Stimulated activated CD4-positive, alpha-beta T cell treated with anti-CD3 and anti-CD28 coated beads, TNF-alpha, amount 100 ng/mL, for 24 hours (primary cell): ENCODE data around the gene OR52M1.

ENCODE experiments used
- DNase-seq, 3 experiments: peaks; one replicate each; pipeline ENCODE4 v3.0.0-alpha.2; 2020; ENCODE audit warnings: low read depth in 3 of 3

The OR52M1 gene

GRCh38 chr11:4569075-4569474, 24.1 kb downstream of the OR52M1 start:
- DNase-seq = no peak

- no peak for DNase-seq
Measured at GRCh38 chr11:4576880-4577279, 31.9 kb downstream of the OR52M1 start.

DNA sequence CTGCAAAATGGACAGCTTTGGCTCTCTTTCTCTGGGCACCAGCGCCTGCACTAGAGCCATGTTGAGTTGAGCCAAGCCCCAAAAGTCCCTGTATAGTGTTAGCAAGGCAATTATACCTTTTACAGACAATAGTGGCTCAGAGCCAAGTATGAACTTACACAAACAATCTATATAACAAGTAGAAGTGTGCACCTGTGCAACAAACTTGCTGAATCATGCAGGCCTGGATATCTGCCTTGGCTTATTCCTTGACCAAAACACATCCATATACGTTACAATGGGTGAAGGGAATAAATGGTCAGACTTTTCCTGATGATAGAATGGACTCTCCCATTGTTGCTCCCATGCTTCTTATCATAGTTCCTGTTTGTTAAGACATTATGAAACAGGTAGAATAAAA, 32.8 kb downstream of the OR52M1 start:
- DNase-seq = no peak

DNA sequence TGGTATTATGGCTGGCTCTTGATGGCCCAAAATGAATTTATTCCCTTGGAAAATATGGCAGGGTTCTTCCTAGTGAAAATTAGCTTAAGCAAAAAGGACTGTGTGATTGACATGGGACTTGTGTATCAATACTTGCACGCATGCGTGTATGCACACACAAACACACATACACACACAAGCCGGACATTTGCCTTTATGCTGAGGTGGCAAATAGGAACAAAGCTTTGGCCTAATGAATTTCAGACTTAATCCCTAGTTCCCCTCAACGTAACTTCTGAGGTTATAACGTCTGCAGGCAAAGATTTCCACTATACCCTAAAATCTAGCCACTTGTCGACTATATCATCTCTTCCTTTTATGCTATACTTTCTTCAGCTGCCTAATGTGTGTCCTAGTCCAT, 33.6 kb downstream of the OR52M1 start:
- no peak for DNase-seq

GRCh38 chr11:4580124-4580523, 35.1 kb downstream of the OR52M1 start:
- no peak for DNase-seq

DNA sequence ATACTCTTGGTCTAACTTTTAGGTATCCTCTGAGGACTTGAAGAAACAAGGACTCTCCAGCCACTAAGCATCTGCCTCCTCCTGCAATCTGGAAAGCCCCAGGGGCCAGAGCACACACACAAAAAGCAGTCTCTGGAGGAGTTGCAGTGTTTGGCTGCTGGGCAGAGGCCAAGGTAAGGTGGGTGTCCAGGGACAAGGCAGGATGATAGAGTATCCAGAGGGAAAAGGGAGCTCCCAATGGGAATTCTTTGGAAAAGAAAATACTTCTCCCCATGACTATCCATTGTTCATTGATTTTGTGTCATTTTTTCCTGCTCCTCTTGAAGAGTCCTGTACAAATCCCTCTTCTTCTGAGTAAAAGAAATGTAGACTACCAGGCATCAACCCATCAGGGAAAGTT, 36.5 kb downstream of the OR52M1 start, which contains the start of gene OR52I2:
TSS of gene OR52I2 (plus strand) at position 301 of the 400 bp plus-strand sequence.
- DNase-seq = no peak

DNA sequence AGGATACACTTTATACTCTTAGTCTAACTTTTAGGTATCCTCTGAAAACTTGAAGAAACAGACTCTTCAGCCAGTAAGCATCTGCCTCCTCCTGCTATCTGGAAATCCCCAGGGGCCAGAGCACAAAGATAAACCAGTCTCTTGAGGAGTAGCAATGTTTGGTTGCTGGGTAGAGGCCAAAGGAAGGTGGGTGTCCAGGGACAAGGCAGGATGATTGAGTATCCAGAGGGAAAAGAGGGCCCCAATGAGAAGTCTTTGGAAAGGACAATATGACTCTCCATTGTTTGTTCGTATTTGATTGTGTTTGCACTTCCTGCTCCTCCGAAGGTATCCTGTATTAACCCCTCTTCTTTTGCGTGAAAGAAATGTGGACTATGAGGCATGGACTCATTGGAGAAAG, 44.0 kb downstream of the OR52M1 start:
- DNase-seq = no peak

DNA sequence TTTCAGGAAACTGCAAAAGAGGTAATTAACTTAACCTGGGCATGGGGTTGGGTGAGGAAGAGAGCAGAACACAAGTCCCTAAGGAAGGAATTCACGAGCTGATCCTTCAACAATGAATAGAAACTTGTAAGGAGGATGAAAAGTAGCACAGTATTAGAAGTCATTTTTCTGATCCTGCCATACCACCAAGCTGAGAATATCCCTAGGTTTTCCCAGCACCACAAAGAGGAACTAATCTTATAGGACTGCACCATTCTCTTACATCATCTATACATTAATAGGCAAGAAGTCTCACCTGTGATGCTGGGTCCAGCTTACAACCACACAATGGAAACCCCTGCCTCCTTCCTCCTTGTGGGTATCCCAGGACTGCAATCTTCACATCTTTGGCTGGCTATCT, 48.7 kb downstream of the OR52M1 start, which contains the start of gene OR52I1:
TSS of gene OR52I1 (plus strand) at position 301 of the 400 bp plus-strand sequence. CDS start at position 301, 0 bp downstream.
- no peak for DNase-seq
